ENCODE data around the gene SCLT1.

Gene SCLT1

DNA sequence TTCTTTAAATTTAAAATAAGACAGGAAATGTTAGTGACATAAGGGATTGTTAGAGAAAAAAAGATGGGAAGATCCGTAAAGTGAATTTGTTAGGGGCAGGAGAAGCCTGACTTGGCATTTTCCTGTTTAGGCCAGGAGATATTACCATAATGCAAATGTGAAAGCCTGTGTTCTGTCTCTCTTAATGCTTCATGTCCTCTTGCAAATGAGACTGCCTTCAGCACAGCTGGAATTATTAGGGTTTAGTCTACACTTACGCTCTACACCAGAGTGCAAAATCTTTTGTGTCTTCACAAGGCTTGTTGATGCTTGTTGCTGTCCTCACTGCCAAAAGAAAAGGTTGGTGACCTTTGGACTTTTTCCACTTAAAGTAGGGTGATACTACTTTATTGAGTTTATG is 227.1 kb downstream of the SCLT1 start:
- DNase-seq, result no peak

DNA sequence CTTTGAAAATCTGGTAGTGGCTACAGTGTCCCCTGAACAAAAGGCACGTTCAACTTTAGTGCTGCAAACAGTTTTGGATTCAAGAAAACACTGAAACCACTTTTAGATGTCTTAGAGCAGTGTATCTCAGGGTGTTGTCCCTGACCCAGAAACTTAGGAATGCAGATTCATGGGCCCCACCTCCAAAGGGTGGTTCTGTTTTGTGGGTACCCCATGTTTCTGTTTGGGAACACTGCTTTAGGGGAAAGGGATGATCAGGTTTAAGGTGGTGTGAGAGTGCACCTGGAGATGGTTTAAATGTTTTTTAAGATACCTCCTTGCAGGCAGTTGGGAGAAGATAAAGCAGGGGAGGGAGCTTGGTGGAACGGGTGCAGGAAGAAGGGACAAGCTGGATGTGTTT is 228.2 kb downstream of the SCLT1 start:
- no peak for DNase-seq

DNA sequence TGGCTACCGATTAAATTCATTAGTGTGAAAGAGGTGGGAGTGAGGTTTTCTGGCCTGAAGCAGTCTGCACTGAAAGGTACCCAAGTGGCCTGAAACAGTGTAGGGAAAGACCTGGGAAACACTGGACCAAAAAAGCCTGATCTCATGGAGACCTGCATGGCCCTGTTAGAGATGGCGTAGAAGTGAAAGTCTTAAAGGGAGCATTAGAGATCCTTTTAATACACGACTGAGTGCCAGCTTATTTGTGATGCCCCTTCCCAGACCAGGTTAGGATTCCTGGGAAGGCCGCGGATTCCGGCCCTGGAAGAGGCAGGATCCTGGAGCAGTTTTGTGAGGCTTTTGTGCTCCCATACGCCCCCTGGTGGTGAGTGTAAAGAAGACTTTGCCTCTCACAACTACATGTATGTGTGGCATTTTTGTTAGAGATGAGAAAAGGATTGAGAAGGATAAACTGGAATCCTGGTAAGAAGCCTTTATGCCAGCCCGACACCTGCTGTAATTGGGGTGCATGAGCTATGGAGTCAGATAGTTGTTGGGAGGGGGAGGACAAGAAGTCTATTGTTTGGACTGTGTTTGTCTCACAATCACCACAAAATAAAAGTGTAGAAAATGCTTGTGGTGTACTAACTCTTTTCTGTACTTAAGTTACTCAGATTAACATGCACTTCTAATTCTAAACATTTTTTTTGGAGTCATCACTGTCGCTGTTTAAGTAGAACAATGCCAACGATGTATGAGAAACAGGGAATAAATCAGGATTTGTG is 229.8 kb downstream of the SCLT1 start:
- peak; percentile 65 for DNase-seq

DNA sequence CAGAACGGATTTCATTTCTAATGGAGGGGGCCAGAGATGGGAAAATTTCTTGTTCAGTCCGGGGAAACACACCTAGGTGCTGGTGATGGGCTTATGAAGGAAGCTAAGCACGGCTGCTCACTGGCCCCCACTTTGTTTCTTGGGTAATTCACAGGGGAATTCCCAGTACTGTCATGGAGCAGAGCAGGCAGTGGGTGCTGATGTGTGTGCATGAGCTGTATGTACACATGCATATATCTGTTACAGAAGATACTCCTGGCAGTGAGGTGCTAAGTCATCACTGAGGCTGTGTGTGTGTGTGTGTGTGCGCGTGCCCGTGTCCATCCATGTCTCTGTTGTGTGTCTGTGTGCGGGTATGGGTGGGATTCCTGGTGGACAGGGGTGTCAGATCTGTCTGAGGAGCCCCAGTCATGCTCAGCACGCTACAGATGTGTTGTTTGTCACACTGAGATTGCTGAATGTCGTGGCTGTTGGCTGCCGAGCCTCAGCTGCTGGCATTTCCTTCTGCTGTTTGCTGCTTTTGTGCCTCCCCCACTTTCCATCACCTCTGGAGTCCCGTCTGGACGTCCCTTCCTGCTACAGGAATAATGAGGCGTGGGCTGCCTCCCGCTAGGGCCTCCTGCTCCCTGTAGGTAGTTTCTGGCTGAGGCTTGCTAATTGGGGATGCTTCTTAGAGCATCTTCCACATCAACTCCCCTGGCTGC is 230.6 kb downstream of the SCLT1 start:
- DNase-seq, result peak; percentile 76

DNA sequence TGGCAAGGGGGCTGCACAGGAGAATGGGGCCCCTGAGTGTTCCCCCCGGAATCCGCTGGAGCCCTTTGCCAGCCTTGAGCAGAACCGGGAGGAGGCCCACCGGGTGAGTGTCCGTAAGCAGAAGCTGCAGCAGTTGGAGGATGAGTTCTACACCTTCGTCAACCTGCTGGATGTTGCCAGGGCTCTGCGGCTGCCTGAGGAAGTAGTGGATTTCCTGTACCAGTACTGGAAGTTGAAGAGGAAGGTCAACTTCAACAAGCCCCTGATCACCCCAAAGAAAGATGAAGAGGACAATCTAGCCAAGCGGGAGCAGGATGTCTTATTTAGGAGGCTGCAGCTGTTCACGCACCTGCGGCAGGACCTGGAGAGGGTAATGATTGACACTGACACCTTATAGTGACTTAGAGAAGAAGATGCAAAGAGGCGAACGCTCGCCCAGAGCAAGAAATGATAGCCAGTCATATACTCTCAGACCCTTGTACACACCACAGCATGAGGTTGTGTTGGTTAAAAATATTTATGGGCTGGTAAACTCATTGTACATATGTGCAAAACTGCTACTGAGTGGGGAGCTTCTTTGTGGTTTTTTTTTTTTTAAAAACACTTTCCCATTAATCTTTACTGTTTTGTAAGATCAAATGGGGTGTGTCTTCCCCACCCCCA is 231.4 kb downstream of the SCLT1 start:
- peak; percentile 20 for DNase-seq

DNA sequence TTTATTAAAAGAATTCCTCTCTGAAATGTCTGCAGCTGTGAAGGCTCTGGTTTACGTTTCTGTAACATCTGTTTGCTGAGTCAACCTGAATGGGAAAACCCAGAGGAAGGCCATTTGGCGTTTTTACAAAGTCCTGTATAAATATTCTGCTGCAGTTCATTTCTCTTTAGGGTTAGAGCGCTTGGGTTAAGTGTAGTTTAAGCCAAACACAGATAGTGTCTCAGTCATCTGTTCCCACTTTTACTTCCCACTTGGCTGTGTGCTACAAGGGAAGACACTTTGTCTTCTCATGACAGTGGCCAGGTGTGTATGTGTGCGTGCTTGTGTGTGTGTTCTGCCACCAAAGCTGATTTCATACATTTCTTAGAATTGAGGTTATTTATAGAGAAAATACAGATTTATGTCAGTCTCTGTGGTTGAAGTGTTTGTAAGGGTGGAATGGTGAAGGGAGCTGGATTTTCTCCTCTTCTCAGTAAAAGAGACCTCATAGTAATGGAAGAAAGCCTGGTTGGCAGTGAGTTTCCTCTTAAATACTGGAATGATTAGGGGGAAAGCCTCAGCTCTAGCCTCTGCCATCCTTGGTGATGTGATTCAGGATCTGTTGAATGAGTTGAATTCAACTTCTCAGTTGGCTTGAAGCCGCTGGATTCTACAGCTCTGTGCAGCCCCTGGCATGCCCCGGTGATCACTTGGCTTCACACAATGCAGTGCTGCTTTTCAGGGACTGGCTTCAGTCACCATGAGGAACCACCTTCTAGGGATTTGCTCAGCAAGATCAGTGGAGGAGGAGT is 233.3 kb downstream of the SCLT1 start:
- no peak for DNase-seq

DNA sequence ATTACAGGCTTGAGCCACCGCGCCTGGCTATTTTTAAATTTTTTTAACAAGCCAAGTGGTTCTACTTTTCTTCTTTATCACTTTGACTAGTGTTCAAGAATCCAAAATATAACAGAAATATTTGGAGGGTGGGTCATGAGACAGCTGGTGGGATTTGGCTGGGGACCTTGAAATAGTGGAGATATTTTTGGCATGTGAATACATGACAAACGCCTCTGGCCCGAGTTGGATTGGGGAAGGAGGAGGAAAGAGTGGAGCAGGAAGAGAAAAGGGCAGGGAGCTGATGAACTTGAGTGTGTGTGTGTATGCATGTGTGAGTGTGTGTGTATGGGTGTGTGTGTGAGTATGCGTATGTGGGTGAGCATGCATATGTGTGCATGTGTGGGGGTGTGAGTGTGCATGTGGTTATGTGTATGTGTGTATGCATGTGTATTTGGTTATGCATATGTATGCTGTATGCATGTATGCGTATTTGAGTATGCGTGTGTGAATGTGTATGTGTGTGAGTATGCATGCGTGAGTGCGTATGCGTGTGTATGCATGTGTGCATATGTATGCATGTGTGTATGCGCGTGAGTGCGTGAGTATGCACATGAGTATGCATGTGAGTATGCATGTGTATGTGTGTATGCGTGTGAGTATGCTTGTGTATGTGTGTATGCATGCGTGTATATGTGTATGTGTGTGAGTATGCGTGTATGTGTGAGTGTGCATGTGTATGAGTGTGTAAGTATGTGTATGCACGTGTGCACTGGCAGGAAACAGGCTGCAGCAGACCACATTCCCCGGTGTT is 234.3 kb downstream of the SCLT1 start:
- DNase-seq, result no peak

DNA sequence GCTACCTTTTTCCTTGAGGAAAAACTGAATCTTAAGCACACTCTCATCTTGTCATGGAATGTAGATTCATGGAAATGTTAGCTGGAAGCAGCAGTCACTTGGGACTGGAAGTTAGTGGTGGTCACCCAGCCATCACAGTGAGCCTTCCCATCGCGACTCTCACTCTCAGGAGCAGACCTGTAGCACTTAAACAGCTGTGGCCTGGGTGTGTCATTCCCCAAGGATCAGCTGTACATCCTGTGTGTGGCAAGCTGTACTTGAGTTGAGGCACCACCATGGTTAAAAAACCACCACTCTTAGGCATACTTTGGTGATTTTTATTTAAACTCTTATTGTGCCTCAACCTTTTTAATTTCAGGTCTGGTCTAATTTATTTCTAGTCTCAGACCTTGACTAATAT is 237.1 kb downstream of the SCLT1 start:
- no peak for DNase-seq

DNA sequence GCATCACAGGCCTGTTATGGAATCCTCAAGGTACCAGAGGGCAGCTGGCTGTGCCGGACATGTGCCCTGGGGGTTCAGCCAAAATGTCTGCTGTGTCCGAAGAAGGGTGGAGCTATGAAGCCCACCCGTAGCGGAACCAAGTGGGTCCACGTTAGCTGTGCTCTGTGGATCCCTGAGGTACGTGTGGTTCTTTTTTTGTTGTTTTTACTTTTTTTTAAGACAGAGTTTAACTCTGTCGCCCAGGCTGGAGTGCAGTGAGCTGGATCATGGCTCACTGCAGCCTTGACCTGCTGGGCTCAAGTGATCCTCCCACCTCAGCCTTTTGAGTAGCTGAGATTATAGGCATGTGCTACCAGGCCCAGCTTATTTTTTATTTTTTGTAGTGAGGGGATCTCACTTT is 237.7 kb downstream of the SCLT1 start:
- DNase-seq, result no peak

DNA sequence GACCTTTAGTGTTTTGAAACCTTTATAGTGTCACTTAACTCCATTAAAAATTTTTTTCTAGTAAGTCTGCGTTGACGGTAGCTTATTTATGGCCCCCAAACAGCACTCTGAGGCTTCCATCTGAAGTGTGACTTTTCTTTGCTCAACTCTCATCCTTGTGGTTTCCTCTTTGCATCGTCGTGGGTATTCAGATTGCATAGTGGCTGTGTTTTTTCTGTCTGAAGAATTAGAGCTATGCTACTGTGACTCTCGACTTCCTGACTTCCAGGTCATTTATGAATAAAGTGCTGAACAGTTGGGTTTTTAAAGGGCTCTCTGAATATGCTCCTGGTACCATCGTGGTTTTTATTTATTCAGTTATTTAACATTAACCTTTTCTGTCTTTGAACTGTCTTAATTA is 238.9 kb downstream of the SCLT1 start:
- peak; percentile 57 for DNase-seq

DNA sequence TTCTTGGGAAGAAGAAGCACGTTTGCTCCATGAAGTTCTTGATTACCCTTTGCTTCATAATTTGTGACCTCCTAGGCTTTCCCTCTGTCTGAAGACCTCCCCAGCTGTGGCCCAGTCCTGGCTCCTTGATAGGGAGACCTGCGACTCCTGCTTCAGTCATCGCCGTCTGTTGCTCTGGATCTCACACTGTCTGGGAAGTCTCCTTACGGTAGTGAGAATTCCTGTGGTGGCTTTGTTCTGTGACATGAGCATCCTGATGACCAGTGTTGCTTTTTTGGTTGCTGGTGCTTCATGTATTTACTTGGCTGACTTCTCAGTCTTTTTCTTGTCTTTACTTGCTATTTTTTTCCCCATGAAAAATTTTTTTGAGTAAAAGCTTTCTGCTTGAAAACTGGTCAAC is 239.6 kb downstream of the SCLT1 start:
- no peak for DNase-seq

DNA sequence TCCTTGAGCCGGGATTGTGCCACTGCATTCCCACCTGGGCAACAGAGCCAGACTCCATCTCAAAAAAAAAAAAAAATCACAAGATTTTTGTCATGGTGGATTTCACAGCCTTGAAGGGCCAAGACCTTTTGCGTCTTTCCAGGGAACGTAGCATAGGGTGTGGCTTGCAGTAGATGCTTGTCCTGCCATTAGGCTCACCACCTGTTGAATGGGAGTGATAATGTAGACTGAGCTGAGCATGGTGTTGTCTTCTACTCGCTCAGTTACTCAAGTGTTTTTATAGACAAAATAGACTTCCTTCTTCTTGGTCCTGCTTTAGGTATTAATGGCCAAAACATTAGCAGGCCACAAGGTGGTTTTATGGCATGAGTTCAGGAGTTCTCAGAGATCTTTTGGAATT is 243.1 kb downstream of the SCLT1 start:
- DNase-seq, result no peak

DNA sequence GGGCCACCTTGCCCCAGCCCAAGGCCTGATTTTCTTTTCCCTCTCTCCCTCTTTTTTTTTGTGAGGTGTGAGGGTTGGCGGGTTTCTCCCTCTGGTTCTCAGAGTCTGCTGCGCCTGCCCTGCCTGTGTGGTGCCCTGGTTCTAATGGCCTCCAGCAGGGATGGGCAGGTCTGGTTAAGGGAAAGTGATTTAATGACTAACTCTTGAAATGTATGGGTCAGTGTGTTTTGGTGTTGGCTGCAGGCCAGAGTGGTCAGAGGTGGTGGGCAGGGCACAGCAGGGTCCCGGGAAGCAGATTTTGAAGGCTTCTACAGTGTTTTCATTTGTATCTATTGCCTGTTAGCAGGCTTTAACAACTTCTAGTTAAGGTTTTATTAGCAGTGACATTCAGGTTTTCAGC is 244.9 kb downstream of the SCLT1 start:
- DNase-seq, result no peak

DNA sequence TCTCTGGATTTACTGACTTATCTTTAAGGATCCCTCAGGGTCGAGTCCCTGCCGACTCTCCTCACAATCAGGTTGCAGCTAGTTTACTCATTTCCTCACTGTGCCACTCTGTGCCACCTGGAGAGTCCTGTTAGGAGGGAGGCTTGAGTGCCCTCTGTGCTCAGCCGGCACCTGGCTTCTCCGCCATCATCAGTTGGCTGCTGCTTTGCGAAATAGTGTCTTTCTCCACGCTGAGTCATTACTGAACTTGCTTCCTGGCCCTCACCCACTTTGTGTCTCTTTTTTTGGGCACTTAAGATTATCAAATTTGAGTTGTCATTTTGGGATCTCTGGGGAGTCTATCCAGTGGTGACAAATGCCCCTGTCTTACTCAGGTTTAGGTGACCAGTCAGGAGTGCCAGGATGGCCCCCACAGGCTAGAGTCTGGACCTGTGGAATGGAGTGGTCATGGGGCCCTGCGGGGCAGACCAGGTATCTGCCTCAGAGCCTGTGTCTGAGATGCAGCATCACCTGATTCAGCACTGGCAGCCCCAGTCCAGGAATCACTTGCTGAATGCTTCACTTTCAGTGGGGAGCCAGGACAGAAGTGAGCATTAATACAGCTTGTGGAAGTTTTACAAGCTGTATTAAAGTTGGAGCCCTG is 246.1 kb downstream of the SCLT1 start:
- no peak for DNase-seq

DNA sequence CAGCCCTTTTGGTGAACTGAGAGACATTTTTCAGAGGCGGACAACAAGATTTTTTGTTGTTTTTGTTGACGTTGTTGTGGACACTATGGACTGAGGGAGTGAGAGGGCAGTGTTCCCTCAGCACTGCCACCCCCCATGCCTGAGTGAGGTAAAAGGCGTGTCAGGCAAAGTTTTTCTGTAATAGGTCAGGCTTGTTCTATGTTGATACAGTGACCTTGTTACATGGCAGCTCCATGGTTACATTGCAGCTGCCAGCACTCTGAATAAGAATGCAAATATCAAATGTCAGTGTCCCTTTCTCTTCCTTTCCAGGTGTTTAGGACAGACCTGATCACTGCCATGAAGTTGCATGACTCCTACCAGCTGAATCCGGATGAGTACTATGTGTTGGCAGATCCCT is 247.3 kb downstream of the SCLT1 start:
- DNase-seq, result no peak

DNA sequence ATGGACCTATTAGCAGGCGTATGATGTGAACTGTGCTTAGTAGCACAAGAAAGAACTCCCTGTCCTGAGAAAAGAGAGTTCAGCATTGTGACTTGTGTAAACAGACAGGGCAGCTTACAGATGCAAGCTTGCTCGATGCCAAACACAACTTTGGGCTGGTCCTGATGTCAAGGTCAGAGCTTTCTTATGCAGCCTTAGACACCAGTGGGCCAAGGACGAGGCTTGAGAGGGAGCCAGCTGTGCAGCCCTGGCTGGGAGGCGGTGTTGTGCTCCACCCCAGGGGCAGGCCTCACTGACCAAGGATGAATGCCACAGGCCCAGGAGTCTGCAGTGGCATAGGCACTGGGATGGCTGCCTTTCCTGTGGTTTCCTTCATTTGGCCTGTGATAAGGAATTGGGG is 248.4 kb downstream of the SCLT1 start:
- no peak for DNase-seq

DNA sequence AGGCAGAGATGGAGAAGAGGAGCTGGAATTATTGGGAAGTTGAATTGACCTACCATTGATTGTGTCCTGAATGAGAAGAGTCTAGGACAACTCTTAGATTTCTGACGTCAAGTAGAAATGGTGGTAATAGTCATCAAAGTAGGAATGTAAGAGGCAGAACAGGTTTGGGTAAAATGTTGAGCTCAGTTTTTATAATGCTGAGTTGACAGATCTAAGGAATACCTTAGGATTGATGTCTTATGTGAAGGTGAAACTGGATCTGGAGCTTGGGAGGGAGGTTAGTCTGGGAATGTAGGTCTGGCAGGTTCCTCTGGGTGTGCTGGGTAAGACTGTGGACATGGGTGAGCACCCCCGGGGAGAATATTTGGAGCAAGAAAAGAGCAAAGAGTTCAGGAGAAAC is 251.9 kb downstream of the SCLT1 start:
- DNase-seq, result no peak

DNA sequence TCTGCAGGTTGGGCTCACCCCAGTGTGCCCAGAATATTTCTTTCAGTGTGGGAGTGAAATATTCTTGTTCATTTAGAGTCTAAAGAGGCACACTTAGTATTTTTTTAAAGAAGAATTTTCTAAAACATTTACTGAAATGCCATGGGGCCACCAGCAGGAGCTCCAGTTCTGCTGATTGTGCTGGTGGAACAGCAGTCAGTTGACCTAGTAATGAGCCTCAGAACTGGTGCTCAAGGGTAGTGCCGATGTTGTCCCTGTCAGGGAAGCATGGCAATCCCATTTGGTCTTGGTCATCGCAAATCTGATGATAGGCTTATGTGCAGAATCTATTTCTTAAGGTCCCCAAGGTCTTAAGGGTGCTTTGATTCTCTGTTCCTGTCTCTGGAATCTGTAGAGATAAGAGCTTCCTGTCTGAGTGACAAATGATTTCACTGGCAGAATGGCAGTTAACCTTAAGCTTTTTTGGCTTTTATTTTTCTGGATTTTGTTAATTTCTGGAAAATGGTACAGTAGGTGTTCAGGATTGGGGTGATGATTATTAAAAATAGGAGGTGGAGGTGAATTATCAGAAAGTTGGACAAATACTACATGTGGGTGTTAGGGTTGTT is 252.5 kb downstream of the SCLT1 start:
- DNase-seq, result no peak

DNA sequence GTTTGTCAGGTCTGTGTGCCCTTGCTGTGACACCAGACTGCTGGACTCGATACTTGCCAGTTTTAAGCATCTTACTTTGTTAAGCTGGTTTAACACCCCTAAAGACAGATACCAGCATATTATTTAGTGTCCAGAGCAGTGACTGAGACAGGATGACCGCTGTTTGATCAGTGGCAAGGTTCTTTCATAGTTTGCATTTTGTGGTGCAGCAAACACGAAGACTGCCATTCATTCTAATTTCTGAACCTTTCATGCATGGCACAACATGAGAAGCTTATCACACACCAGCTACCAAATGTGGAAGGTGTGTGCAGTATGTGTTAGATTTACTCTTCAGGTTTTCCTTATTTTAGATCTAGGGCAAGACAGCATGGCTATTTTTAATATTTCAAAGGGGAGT is 255.7 kb downstream of the SCLT1 start:
- no peak for DNase-seq

DNA sequence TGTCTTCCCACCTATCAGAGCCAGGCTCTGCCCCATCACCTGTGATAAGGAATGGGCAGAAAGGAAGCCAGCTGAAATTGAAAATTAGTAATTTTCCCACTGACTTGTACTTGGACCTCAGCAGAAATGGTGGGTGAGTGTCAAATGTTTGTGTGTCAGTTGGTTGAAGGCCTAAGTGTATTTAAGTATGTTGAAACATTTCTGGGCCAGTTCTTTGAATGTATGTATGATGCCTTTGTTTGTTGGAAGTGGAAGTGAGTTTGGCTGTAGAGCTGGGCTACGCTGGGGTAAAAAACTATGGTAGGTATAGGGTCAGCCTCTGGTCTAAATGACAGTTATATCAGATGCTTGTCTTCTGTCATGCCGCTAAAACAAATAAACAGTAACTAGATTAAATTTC is 256.1 kb downstream of the SCLT1 start:
- no peak for DNase-seq

DNA sequence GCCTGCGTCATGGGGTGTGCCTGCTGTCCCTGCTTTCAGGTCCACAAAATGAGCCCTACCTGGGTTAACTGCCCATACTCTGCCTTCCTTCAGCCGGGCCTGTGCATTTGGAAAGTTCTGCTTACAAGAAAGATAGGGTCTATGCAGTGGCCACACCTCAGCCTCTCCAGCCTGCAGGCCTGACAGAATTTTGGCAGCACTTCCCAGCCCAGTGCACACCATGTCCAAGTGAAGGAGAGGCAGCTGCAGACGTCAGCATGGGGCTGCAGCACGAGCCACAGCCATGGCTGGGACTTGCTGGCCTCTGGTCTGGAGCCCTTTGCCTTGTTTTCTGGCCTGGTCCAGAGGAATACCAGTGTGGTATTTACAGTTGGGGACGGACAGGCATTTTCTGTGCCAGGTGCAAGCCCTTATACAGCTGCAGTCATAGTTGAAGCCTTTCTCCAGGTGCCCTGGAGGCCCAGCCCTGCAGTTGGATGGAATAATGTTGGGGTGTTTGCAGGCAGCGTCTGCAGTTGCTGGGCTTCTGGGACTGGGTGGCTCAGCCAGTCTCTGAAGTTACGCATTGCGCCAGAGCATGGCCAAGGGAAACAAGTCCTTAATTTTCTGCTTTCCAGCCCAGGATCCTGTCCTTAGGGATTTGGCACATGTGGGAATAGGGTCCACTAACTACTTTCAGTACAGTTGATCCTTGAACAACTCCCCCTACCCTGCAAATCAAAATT is 257.7 kb downstream of the SCLT1 start:
- DNase-seq, result no peak

All from CD4-positive, alpha-beta T cell treated with Interleukin-4 for 4 hours (primary cell).